RPMI8226 (cell line): Measurements from ENCODE around the gene ZDHHC21.

Source experiments
- DNase-seq: peaks from one replicate; pipeline ENCODE4 v3.0.0-alpha.2; 2015

Gene ZDHHC21

GRCh38 chr9:14608540-14608939, 84.7 kb downstream of the ZDHHC21 start:
- no peak for DNase-seq

GRCh38 chr9:14597171-14597799, 95.9 kb downstream of the ZDHHC21 start:
- DNase-seq = no peak

GRCh38 chr9:14593406-14593805, 99.8 kb downstream of the ZDHHC21 start:
- DNase-seq = no peak

GRCh38 chr9:14591411-14591810, 101.8 kb downstream of the ZDHHC21 start:
- no peak for DNase-seq

GRCh38 chr9:14585730-14586473, 107.3 kb downstream of the ZDHHC21 start:
- no peak for DNase-seq

GRCh38 chr9:14584571-14584970, 108.7 kb downstream of the ZDHHC21 start:
- no peak for DNase-seq

GRCh38 chr9:14578030-14578429, 115.2 kb downstream of the ZDHHC21 start:
- no peak for DNase-seq

GRCh38 chr9:14574173-14574572, 119.1 kb downstream of the ZDHHC21 start:
- DNase-seq = no peak

- DNase-seq = no peak
Observed at GRCh38 chr9:14573319-14573718, 119.9 kb downstream of the ZDHHC21 start.

GRCh38 chr9:14565352-14566016, 127.7 kb downstream of the ZDHHC21 start:
- DNase-seq = no peak

- DNase-seq = no peak
Observed at GRCh38 chr9:14563902-14564624, 129.2 kb downstream of the ZDHHC21 start.

GRCh38 chr9:14561929-14562405, 131.3 kb downstream of the ZDHHC21 start:
- DNase-seq = no peak
